Ishikawa (cell line): Measurements from ENCODE around the gene C11orf98.

Source experiments
- CEBPB ChIP-seq: IDR thresholded peaks from 2 replicates; pipeline ENCODE4 v1.6.1; 2012
- CREB1 ChIP-seq: IDR thresholded peaks from 2 replicates; pipeline ENCODE4 v1.6.1; 2012; ENCODE audit warnings: low read depth
- EGR1 ChIP-seq: IDR thresholded peaks from 2 replicates; pipeline ENCODE4 v1.6.1; 2012
- EP300 ChIP-seq: IDR thresholded peaks from 2 replicates; pipeline ENCODE4 v1.6.1; 2012; ENCODE audit warnings: borderline replicate concordance
- FOXM1 ChIP-seq: IDR thresholded peaks from 2 replicates; pipeline ENCODE4 v1.6.1; 2012; ENCODE audit warnings: low read depth, borderline replicate concordance
- NFIC ChIP-seq: IDR thresholded peaks from 2 replicates; pipeline ENCODE4 v1.6.1; 2012
- RAD21 ChIP-seq: IDR thresholded peaks from 2 replicates; pipeline ENCODE4 v1.6.1; 2012; ENCODE audit warnings: low read depth
- TAF1 ChIP-seq: IDR thresholded peaks from 2 replicates; pipeline ENCODE4 v1.6.1; 2012; ENCODE audit warnings: low read depth, mild to moderate bottlenecking
- TCF12 ChIP-seq: IDR thresholded peaks from 2 replicates; pipeline ENCODE4 v1.6.1; 2012; ENCODE audit warnings: low read depth
- TEAD4 ChIP-seq: IDR thresholded peaks from 2 replicates; pipeline ENCODE4 v1.6.1; 2012
- YY1 ChIP-seq: IDR thresholded peaks from 2 replicates; pipeline ENCODE4 v1.6.1; 2012; ENCODE audit warnings: low read depth
- ZBTB7A ChIP-seq: IDR thresholded peaks from 2 replicates; pipeline ENCODE4 v1.6.1; 2012; ENCODE audit warnings: low read depth
- TF ChIP-seq, protein P1 (sequence below): IDR thresholded peaks from 2 replicates; pipeline ENCODE4 v1.6.1; 2012
- TF ChIP-seq, protein P2 (sequence below): IDR thresholded peaks from 2 replicates; pipeline ENCODE4 v1.6.1; 2012
- TF ChIP-seq, protein P3 (sequence below): IDR thresholded peaks from 2 replicates; pipeline ENCODE4 v1.6.1; 2012; ENCODE audit warnings: low read depth, mild to moderate bottlenecking

The C11orf98 gene

DNA sequence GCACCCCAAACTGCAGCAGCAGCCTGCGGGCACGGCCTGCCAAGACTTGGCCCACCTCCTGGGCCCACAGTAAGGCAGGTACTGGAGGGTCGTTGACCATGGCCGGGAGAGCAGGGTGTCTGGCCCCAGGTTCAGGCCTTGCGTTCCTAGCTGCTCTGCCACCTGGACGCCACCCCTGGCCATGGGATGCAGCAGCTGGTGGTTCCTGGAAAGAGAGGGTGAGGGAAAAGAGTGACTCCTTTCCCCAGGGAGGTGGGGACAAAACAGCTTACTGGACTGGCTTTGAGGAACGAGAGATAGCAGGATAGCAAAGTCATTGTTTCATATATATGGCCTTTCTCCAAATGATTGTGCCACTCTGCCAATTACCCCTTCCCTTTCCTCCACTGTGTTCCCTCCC, 40.4 kb upstream of the C11orf98 start:
- TF ChIP-seq, protein P1, sequence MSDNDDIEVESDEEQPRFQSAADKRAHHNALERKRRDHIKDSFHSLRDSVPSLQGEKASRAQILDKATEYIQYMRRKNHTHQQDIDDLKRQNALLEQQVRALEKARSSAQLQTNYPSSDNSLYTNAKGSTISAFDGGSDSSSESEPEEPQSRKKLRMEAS: no peak
- no peak for TF ChIP-seq EGR1
- no peak for TF ChIP-seq EP300
- no peak for TF ChIP-seq TCF12
- no peak for TF ChIP-seq CREB1
- TF ChIP-seq ZBTB7A: no peak
- TF ChIP-seq CEBPB: no peak
- TF ChIP-seq TEAD4: no peak
- no peak for TF ChIP-seq YY1
- TF ChIP-seq TAF1: no peak

DNA sequence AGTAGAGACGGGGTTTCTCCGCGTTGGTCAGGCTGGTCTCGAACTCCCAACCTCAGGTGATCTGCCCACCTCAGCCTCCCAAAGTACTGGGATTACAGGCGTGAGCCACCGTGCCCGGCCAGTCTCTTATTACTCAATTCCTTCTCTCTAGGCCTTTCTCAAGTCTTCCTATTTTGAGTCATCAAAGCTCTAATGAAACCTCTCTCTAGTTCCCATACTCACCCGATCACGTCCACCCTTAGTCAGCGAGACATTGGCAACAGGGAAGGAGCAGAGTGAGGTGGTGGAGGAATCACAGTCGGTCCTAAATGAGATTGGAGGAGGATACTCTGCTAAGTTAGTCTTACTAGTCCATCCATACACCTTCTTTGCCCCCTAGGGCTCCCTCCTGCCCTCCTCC, 37.2 kb upstream of the C11orf98 start:
- TF ChIP-seq CREB1: no peak
- TF ChIP-seq, protein P2, sequence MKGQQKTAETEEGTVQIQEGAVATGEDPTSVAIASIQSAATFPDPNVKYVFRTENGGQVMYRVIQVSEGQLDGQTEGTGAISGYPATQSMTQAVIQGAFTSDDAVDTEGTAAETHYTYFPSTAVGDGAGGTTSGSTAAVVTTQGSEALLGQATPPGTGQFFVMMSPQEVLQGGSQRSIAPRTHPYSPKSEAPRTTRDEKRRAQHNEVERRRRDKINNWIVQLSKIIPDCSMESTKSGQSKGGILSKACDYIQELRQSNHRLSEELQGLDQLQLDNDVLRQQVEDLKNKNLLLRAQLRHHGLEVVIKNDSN: no peak
- no peak for TF ChIP-seq EP300
- TF ChIP-seq, protein P1: no peak
- TF ChIP-seq ZBTB7A: no peak
- no peak for TF ChIP-seq TAF1
- no peak for TF ChIP-seq EGR1
- no peak for TF ChIP-seq CEBPB
- no peak for TF ChIP-seq TEAD4
- TF ChIP-seq YY1: no peak

DNA sequence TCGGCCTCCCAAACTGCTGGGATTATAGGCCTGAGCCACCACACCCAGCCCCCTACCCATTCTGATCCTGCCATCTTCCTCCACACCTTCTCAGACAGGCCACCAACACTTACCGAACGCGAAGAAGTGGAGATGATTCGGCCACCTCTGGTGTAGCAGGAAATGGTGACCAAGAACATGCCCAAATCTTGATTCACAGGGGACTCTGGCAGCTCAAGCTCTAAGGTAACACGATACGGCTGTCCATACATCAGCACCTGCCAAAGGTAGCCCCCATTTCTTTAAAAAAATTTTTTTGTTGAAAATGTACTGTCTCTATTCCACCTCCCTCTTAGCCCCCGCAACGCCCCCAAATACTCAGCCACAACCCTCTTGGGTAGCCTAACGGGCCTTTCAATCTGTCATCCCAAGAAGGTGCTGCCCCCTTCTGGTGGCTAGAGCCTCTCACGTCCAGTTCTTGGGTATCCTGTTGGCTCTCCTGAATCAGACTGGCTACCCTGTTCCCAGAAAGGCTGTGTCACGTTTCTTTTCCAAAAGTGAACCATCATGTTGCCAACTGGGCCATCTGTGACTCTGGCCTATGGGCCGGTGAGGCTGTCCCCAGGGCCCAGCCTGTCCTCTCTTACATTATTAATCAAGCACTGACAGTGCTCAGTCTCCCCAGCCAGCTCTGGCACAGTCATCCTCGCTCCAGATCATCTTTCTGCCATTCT, 29.6 kb upstream of the C11orf98 start:
- TF ChIP-seq RAD21 (peak; percentile 69), TEAD4 (no peak)

DNA sequence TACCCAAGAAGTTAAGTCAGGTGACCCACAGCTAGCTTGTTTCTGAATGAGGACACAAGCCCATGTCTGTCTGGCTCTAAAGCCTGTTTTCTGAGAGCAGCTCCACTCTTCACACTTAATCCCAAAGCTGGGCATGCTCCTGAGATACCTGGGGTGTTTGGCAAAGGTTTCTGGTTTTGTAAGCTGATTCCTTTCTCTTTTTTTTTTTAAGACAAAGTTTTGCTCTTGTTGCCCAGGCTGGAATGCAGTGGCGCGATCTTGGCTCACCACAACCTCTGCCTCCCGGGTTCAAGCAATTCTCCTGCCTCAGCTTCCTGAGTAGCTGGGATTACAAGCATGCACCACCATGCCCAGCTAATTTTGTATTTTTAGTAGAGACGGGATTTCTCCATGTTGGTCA, 28.6 kb upstream of the C11orf98 start:
- TF ChIP-seq NFIC (peak; percentile 83), TEAD4 (peak; percentile 67)
- TF ChIP-seq, protein P1: peak; percentile 29; the same call in 1 of the 2 replicates
- TF ChIP-seq, protein P2: 0 out of 2 replicates have a peak, but pooled peaks have one; percentile 19

DNA sequence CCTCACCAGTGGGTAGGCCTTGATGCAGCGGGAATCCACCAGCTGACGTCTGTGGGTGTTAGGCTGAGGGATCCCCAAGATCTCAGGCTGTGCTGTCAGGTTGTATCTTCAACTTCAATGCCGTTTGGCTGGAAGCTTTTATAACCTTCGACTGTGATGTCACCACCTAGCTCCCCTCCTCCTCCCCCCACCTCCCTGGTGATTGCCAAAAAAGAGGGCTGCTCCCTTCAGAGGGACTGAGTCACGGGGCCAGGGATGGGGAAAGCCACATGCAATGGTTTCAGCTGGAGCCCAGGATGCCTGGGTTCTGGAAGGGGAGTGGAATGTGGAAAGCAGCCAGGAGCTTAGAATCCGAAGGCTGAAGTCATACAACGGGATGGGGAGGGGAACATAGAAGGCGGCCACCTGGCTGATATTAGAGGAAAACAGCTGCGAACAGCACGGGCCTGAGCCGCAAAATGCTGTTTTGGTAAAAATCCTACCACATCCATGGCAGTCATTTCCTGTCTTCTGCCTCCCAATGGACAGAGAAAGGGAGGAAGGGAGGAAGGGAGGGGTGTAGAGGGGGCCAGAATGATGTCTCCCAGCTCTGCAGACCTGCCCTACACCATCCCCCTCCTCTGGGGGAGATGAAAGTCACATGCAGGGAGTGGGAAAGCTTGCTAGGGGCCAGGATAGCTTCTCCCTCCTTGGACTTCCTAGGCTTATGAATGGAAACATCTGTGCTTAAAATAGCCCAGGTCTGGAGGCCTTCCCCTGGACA, 24.6 kb upstream of the C11orf98 start, which contains the start of gene LRRN4CL:
Gene LRRN4CL, minus strand, starts transcription at position 110 of the 763 bp plus-strand sequence. CDS start 1,022 bp downstream, outside the sequence.
- TF ChIP-seq, protein P1: no peak
- TF ChIP-seq FOXM1 (no peak), RAD21 (no peak), EGR1 (no peak), YY1 (no peak), EP300 (no peak), NFIC (no peak), TCF12 (no peak)
- TF ChIP-seq, protein P2: no peak

DNA sequence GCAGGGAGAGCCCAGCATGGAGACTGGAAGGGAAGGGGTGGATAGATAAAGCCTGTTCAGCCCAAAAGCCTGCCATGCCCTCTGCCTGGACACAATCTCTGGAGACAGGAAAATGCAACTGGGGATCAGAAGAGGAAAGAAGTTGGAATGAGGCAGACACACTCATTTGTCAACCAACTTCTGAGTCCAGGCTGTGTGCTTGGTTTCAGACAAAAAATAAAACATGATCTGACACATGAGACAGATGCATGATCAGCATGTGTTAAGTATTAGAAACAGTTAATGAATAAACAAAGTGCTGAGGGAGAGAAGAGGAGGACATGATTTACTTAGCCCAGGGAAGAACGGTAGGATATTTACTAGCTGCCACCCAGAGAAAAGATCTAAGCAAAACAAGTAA, 23.5 kb upstream of the C11orf98 start:
- TF ChIP-seq TEAD4 (no peak), ZBTB7A (no peak), TAF1 (no peak)

DNA sequence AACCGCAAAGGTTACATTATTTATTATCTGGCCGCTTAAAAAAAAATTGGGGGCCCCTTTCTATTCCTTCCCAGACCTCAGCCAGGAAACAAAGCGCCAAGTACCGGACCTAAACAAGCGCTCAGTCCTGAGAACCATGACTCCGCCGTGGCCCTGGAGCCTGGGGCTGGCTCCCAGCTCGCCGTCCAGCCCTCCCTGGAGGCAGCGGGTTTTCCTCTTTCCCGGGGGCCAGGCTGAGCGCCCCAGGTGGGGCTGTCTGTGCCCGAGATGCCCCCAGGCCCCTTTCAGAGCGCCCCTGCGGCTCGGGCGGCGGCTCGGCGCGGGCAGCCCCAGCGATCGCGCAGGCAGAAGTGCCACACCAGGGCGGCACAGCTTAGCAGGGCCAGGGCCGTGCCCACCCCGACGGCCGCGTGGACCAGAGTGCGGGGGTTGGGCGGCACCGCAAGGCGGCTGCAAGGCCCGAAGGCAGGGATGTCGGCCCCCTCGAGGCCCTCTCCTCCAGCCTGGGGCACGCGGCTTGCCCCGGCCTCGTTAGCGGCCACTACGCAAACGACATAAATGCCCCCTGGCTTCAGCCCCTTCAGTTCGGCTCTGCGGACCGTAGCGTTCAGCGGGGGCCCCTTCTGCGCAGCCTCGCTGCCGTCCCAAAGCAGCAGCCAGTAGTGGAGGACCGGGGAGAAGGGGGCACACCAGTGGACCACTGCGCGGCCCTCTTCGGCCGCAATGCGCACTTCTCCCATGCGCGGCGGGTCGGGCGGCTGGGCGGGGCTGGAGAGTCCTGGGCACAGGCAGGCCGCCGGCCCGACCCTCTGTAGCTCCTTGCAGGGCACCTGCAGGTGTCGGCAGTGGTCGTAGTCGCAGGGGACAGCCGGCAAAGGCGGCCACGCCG, 22.7 kb upstream of the C11orf98 start:
- TF ChIP-seq TAF1 (no peak), CEBPB (no peak), EP300 (no peak), FOXM1 (no peak), NFIC (no peak), CREB1 (no peak), TCF12 (no peak), RAD21 (no peak)
- TF ChIP-seq, protein P3, sequence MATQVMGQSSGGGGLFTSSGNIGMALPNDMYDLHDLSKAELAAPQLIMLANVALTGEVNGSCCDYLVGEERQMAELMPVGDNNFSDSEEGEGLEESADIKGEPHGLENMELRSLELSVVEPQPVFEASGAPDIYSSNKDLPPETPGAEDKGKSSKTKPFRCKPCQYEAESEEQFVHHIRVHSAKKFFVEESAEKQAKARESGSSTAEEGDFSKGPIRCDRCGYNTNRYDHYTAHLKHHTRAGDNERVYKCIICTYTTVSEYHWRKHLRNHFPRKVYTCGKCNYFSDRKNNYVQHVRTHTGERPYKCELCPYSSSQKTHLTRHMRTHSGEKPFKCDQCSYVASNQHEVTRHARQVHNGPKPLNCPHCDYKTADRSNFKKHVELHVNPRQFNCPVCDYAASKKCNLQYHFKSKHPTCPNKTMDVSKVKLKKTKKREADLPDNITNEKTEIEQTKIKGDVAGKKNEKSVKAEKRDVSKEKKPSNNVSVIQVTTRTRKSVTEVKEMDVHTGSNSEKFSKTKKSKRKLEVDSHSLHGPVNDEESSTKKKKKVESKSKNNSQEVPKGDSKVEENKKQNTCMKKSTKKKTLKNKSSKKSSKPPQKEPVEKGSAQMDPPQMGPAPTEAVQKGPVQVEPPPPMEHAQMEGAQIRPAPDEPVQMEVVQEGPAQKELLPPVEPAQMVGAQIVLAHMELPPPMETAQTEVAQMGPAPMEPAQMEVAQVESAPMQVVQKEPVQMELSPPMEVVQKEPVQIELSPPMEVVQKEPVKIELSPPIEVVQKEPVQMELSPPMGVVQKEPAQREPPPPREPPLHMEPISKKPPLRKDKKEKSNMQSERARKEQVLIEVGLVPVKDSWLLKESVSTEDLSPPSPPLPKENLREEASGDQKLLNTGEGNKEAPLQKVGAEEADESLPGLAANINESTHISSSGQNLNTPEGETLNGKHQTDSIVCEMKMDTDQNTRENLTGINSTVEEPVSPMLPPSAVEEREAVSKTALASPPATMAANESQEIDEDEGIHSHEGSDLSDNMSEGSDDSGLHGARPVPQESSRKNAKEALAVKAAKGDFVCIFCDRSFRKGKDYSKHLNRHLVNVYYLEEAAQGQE: no peak
- TF ChIP-seq, protein P1: no peak
